Neural cell (in vitro differentiated cells): Measurements from ENCODE around the gene CLEC16A. TPM values are rescaled to one million over a fixed set of nuclear protein-coding genes. Genes with fewer than 3 reads are reported as not detected.

Experiments
- H2AFZ ChIP-seq: fragments of 200-600, 300-800 bp; sonication (generic), shearing (Covaris generic); 2 replicates; pipeline ENCODE4 v1.6.0; 2014; ENCODE audit warnings: low read depth, mild to moderate bottlenecking, antibody characterized with exemption, low read length, moderate library complexity
- H3F3A ChIP-seq: fragments of 200-600 bp; shearing (Covaris generic); 2 replicates; pipeline ENCODE4 v1.6.1; 2016; ENCODE audit warnings: mild to moderate bottlenecking, moderate library complexity, mixed read lengths, antibody characterized with exemption, low read length; ENCODE audit not compliant: insufficient read depth, poor library complexity, severe bottlenecking
- H3K27ac ChIP-seq: fragments of 200-600, 300-800 bp; sonication (generic), shearing (Covaris generic); 2 replicates; pipeline ENCODE4 v1.5.1; 2014; ENCODE audit warnings: mild to moderate bottlenecking, low read length, moderate library complexity
- H3K27me3 ChIP-seq: fragments of 300-800, 200-600 bp; sonication (generic), shearing (Covaris generic); 2 replicates; pipeline ENCODE4 v1.6.0; 2014; ENCODE audit warnings: mild to moderate bottlenecking, low read depth, low read length, moderate library complexity; ENCODE audit not compliant: insufficient read depth
- H3K36me3 ChIP-seq: fragments of 300-800, 200-600 bp; sonication (generic), shearing (Covaris generic); 2 replicates; pipeline ENCODE4 v1.5.1; 2014; ENCODE audit warnings: mild to moderate bottlenecking, antibody characterized with exemption, low read length, moderate library complexity; ENCODE audit not compliant: insufficient read depth
- H3K4me2 ChIP-seq: fragments of 300-800, 200-600 bp; sonication (generic), shearing (Covaris generic); 2 replicates; pipeline ENCODE4 v1.6.0; 2014; ENCODE audit warnings: mild to moderate bottlenecking, low read length
- H3K4me3 ChIP-seq: fragments of 300-800, 200-600 bp; sonication (generic), shearing (Covaris generic); 2 replicates; pipeline ENCODE4 v1.5.1; 2014; ENCODE audit warnings: mild to moderate bottlenecking, low read length, moderate library complexity
- H3K79me2 ChIP-seq: fragments of 200-600 bp; shearing (Covaris generic); replicated peaks from 2 replicates; pipeline ENCODE4 v1.6.0; 2014; ENCODE audit warnings: mild to moderate bottlenecking, low read length, moderate library complexity; ENCODE audit not compliant: insufficient read depth
- H3K9ac ChIP-seq: fragments of 300-800, 200-600 bp; sonication (generic), shearing (Covaris generic); 2 replicates; pipeline ENCODE4 v1.6.1; 2016; ENCODE audit warnings: mild to moderate bottlenecking, low read length, mixed read lengths
- H3K9me2 ChIP-seq: fragments of 200-600 bp; shearing (Covaris generic); 2 replicates; pipeline ENCODE4 v1.6.1; 2016; ENCODE audit warnings: mild to moderate bottlenecking, low read length, mixed read lengths; ENCODE audit not compliant: insufficient read depth
- H3K9me3 ChIP-seq: fragments of 200-600, 300-800 bp; sonication (generic), shearing (Covaris generic); 2 replicates; pipeline ENCODE4 v1.6.1; 2016; ENCODE audit warnings: mild to moderate bottlenecking, mixed run types, low read length, moderate library complexity, mixed read lengths
- H4K20me1 ChIP-seq: fragments of 200-600 bp; shearing (Covaris generic); 2 replicates; pipeline ENCODE4 v1.6.1; 2016; ENCODE audit warnings: mild to moderate bottlenecking, mixed run types; ENCODE audit not compliant: insufficient read depth
- EP300 ChIP-seq: fragments of 450-650 bp; conservative IDR thresholded peaks from 2 replicates; pipeline ENCODE4 v1.6.1; 2014; ENCODE audit warnings: antibody characterized with exemption, mild to moderate bottlenecking, moderate library complexity; ENCODE audit not compliant: poor library complexity, severe bottlenecking
- EZH2 ChIP-seq: fragments of 200-600, 300-800 bp; shearing (Covaris generic), sonication (generic); IDR thresholded peaks from 2 replicates; pipeline ENCODE4 v1.6.1; 2014; ENCODE audit warnings: antibody characterized with exemption, low read length, borderline replicate concordance, mild to moderate bottlenecking; ENCODE audit not compliant: insufficient read depth, poor library complexity, severe bottlenecking
- MXI1 ChIP-seq: fragments of 450-650 bp; conservative IDR thresholded peaks from 2 replicates; pipeline ENCODE4 v1.6.1; 2014; ENCODE audit warnings: antibody characterized with exemption, mild to moderate bottlenecking; ENCODE audit not compliant: poor library complexity, severe bottlenecking
- POLR2AphosphoS5 ChIP-seq: IDR thresholded peaks from 2 replicates; pipeline ENCODE4 v1.6.1; 2012
- RAD21 ChIP-seq: fragments of 450-650 bp; conservative IDR thresholded peaks from 2 replicates; pipeline ENCODE4 v1.6.1; 2014; ENCODE audit warnings: antibody characterized with exemption, mild to moderate bottlenecking, moderate library complexity
- REST ChIP-seq: IDR thresholded peaks from 2 replicates; pipeline ENCODE4 v1.6.1; 2012; ENCODE audit warnings: borderline replicate concordance
- SMC3 ChIP-seq: fragments of 450-650 bp; conservative IDR thresholded peaks from 2 replicates; pipeline ENCODE4 v1.6.1; 2014; ENCODE audit warnings: antibody characterized with exemption, mild to moderate bottlenecking, moderate library complexity; ENCODE audit not compliant: poor library complexity
- TAF1 ChIP-seq: IDR thresholded peaks from 2 replicates; pipeline ENCODE4 v1.6.1; 2012; ENCODE audit warnings: low read depth
- polyA plus RNA-seq: library from polyadenylated mRNA; depleted of rRNA; stranded (reverse); fragments of >200 nt; gene quantifications from 2 replicates; pipeline ENCODE4 v1.2.3, GENCODE V29; 2014
- TF ChIP-seq, protein P1 (sequence below): fragments of 450-650 bp; IDR thresholded peaks from 2 replicates; pipeline ENCODE4 v1.5.1; 2014; ENCODE audit warnings: antibody characterized with exemption, mild to moderate bottlenecking, moderate library complexity; ENCODE audit not compliant: poor library complexity, severe bottlenecking

Gene CLEC16A
- polyA plus RNA-seq, 1 donor from 2014 or later: 11.1 TPM

DNA sequence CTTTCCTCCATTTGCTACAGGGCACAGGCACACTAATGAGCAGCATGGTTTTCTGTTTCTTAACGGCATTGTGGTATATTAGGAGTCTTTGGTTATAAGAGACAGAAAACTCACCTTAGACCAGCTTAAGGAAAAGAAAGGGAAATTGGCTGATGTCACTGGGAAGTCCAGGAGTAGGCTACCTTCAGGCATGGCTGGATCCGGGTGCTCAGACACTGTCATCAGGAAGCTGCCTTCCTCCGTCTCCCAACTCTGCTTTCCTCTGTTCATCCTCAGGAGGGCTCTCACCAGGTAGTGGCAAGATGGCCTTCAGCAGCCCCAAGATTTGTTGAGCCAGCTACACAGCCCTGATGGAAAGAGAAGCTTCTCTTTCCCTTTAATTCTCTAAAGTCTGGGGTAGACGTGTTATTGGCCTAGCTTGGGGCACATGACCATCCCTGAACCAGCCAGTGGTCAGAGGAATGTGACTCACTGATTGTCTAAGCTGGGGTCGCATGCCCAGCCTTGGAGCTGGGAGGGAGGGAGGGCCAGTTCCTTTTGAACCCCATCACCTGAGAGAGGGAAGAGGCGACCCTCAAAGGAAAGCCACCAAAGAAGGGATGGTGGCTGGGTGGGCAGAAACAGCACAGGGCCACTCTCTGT is 117.4 kb downstream of the CLEC16A start:
- H3K4me2 ChIP-seq: no peak overlapping the region
- H3K9ac ChIP-seq: no peak overlapping the region
- H3K9me3 ChIP-seq: no peaks in the 10 kb centered on the region
- H3F3A ChIP-seq: no peaks in the 10 kb centered on the region
- H3K27ac ChIP-seq: no peak overlapping the region
- H3K4me3 ChIP-seq: no peak overlapping the region
- H2AFZ ChIP-seq: no peak overlapping the region
- no peaks in the 10 kb centered on the region for H3K27me3 ChIP-seq
- TF ChIP-seq REST: no peak
- no peak for TF ChIP-seq MXI1
- TF ChIP-seq EZH2: no peak
- TF ChIP-seq SMC3: no peak
- TF ChIP-seq RAD21: no peak
- H4K20me1 ChIP-seq: no peaks in the 10 kb centered on the region
- H3K9me2 ChIP-seq: no peaks in the 10 kb centered on the region
- H3K79me2 ChIP-seq: no peaks in the 10 kb centered on the region
- H3K36me3 ChIP-seq: peaks cover 8% of the 10 kb centered on the region

GRCh38 chr16:11063448-11064201 is 119.3 kb downstream of the CLEC16A start:
- H3K9me2 ChIP-seq: no peaks in the 10 kb centered on the region
- no peak for TF ChIP-seq POLR2AphosphoS5
- no peak for TF ChIP-seq TAF1
- TF ChIP-seq MXI1: no peak
- TF ChIP-seq EZH2: no peak
- no peak for TF ChIP-seq EP300
- TF ChIP-seq SMC3: no peak
- TF ChIP-seq, protein P1, sequence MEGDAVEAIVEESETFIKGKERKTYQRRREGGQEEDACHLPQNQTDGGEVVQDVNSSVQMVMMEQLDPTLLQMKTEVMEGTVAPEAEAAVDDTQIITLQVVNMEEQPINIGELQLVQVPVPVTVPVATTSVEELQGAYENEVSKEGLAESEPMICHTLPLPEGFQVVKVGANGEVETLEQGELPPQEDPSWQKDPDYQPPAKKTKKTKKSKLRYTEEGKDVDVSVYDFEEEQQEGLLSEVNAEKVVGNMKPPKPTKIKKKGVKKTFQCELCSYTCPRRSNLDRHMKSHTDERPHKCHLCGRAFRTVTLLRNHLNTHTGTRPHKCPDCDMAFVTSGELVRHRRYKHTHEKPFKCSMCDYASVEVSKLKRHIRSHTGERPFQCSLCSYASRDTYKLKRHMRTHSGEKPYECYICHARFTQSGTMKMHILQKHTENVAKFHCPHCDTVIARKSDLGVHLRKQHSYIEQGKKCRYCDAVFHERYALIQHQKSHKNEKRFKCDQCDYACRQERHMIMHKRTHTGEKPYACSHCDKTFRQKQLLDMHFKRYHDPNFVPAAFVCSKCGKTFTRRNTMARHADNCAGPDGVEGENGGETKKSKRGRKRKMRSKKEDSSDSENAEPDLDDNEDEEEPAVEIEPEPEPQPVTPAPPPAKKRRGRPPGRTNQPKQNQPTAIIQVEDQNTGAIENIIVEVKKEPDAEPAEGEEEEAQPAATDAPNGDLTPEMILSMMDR: no peak
- no peak for TF ChIP-seq REST
- no peak for TF ChIP-seq RAD21
- H3K9me3 ChIP-seq: no peaks in the 10 kb centered on the region
- H3F3A ChIP-seq: no peaks in the 10 kb centered on the region
- no peak overlapping the region for H3K9ac ChIP-seq
- H4K20me1 ChIP-seq: no peaks in the 10 kb centered on the region
- peaks cover 8% of the 10 kb centered on the region for H3K36me3 ChIP-seq
- no peak overlapping the region for H3K4me3 ChIP-seq
- no peak overlapping the region for H3K4me2 ChIP-seq
- no peaks in the 10 kb centered on the region for H3K27me3 ChIP-seq
- no peak overlapping the region for H2AFZ ChIP-seq
- no peak overlapping the region for H3K27ac ChIP-seq
- H3K79me2 ChIP-seq: no peaks in the 10 kb centered on the region
